Activated CD4-positive, alpha-beta T cell treated with anti-CD3 and anti-CD28 coated beads, Interleukin-2, amount 50 U/mL, for 24 hours (primary cell): Measurements from ENCODE around the gene RNF32.

Source experiments
- DNase-seq, 2 donors: peaks; one replicate each; pipeline ENCODE4 v3.0.0-alpha.2; 2020; ENCODE audit warnings: low read depth in 1 of 2, low spot score in 1 of 2

RNF32 gene

GRCh38 chr7:156640257-156640948, at the start of gene RNF32:
Gene RNF32, plus strand, starts transcription at chr7:156640774. Its CDS starts 3,104 bp downstream, at chr7:156643878.
- peak; percentile 97 to 98 for DNase-seq

- DNase-seq, result no peak
Observed at GRCh38 chr7:156592155-156592884, 48.3 kb upstream of the RNF32 start.

GRCh38 chr7:156594283-156595080, 46.1 kb upstream of the RNF32 start:
- no peak for DNase-seq

GRCh38 chr7:156600496-156600895, 40.1 kb upstream of the RNF32 start:
- no peak for DNase-seq

- DNase-seq, result no peak
Observed at GRCh38 chr7:156602283-156602682, 38.3 kb upstream of the RNF32 start.

- DNase-seq, result no peak
Observed at GRCh38 chr7:156603011-156603410, 37.6 kb upstream of the RNF32 start.

- no peak for DNase-seq
Observed at GRCh38 chr7:156603629-156604028, 36.9 kb upstream of the RNF32 start.

GRCh38 chr7:156604311-156604710, 36.3 kb upstream of the RNF32 start:
- DNase-seq, result no peak

- DNase-seq, result no peak
Observed at GRCh38 chr7:156604836-156605695, 35.5 kb upstream of the RNF32 start.

- no peak for DNase-seq
Observed at GRCh38 chr7:156606135-156606534, 34.4 kb upstream of the RNF32 start.

- DNase-seq, result no peak
Observed at GRCh38 chr7:156606691-156607331, 33.8 kb upstream of the RNF32 start.

GRCh38 chr7:156607332-156608172, 33.0 kb upstream of the RNF32 start:
- no peak for DNase-seq

GRCh38 chr7:156608173-156608478, 32.4 kb upstream of the RNF32 start:
- no peak for DNase-seq

- DNase-seq, result no peak
Observed at GRCh38 chr7:156609010-156609877, 31.3 kb upstream of the RNF32 start.

- DNase-seq, result no peak
Observed at GRCh38 chr7:156610130-156610529, 30.4 kb upstream of the RNF32 start.

- DNase-seq, result no peak
Observed at GRCh38 chr7:156610601-156611000, 30.0 kb upstream of the RNF32 start.

GRCh38 chr7:156611014-156612010, 29.3 kb upstream of the RNF32 start:
- DNase-seq, result no peak

GRCh38 chr7:156612930-156613329, 27.6 kb upstream of the RNF32 start:
- DNase-seq, result peak; percentile 20 to 69
